Measurements from ENCODE around the gene CLMN.

Gene CLMN

GRCh38 chr14:95136631-95137030 is 183.1 kb downstream of the CLMN start:
- H3K9me3 ChIP-seq (ENCODE audit: control insufficient read depth, insufficient read depth, low read length), result no peaks in the 10 kb centered on the region
- H3K9ac ChIP-seq (ENCODE audit: low read depth, low read length), result no peak overlapping the region
- H3K36me3 ChIP-seq (ENCODE audit: control insufficient read depth, insufficient read depth, low read length), result no peaks in the 10 kb centered on the region
- H3K4me1 ChIP-seq (ENCODE audit: control insufficient read depth, insufficient read depth, low read length), result peaks cover 26% of the 10 kb centered on the region
- no peak overlapping the region for H3K4me3 ChIP-seq (ENCODE audit: low read depth, low read length)
- H3K27me3 ChIP-seq (ENCODE audit: control insufficient read depth, insufficient read depth, low read length), result no peaks in the 10 kb centered on the region

GRCh38 chr14:95134304-95134933 is 185.3 kb downstream of the CLMN start:
- H3K4me3 ChIP-seq (ENCODE audit: low read depth, low read length), result no peak overlapping the region
- H3K9me3 ChIP-seq (ENCODE audit: control insufficient read depth, insufficient read depth, low read length), result no peaks in the 10 kb centered on the region
- H3K9ac ChIP-seq (ENCODE audit: low read depth, low read length), result no peak overlapping the region
- peaks cover 12% of the 10 kb centered on the region for H3K4me1 ChIP-seq (ENCODE audit: control insufficient read depth, insufficient read depth, low read length)
- no peaks in the 10 kb centered on the region for H3K27me3 ChIP-seq (ENCODE audit: control insufficient read depth, insufficient read depth, low read length)
- H3K36me3 ChIP-seq (ENCODE audit: control insufficient read depth, insufficient read depth, low read length), result no peaks in the 10 kb centered on the region

GRCh38 chr14:95133282-95133681 is 186.4 kb downstream of the CLMN start:
- H3K9me3 ChIP-seq (ENCODE audit: control insufficient read depth, insufficient read depth, low read length), result no peaks in the 10 kb centered on the region
- no peaks in the 10 kb centered on the region for H3K27me3 ChIP-seq (ENCODE audit: control insufficient read depth, insufficient read depth, low read length)
- no peaks in the 10 kb centered on the region for H3K36me3 ChIP-seq (ENCODE audit: control insufficient read depth, insufficient read depth, low read length)
- no peak overlapping the region for H3K4me3 ChIP-seq (ENCODE audit: low read depth, low read length)
- H3K4me1 ChIP-seq (ENCODE audit: control insufficient read depth, insufficient read depth, low read length), result peaks cover 7% of the 10 kb centered on the region
- H3K9ac ChIP-seq (ENCODE audit: low read depth, low read length), result no peak overlapping the region

- Histone ChIP-seq H3K36me3 (ENCODE audit: control insufficient read depth, insufficient read depth, low read length) (no peaks in the 10 kb centered on the region), H3K4me1 (ENCODE audit: control insufficient read depth, insufficient read depth, low read length) (peaks cover 4% of the 10 kb centered on the region), H3K9me3 (ENCODE audit: control insufficient read depth, insufficient read depth, low read length) (no peaks in the 10 kb centered on the region), H3K27me3 (ENCODE audit: control insufficient read depth, insufficient read depth, low read length) (no peaks in the 10 kb centered on the region), H3K9ac (ENCODE audit: low read depth, low read length) (no peak overlapping the region), H3K4me3 (ENCODE audit: low read depth, low read length) (no peak overlapping the region)
Observed at GRCh38 chr14:95132760-95133159, 186.9 kb downstream of the CLMN start.

All from iPS-15b (cell line).